IMR-90 (cell line): Measurements from ENCODE around the gene LLPH.

Experiments
- BHLHE40 ChIP-seq: fragments of 150-350 bp; IDR thresholded peaks from 2 replicates; pipeline ENCODE4 v1.6.1; 2016; ENCODE audit warnings: mild to moderate bottlenecking, low read depth, low read length
- CEBPB ChIP-seq: IDR thresholded peaks from 2 replicates; pipeline ENCODE4 v1.6.1; 2012; ENCODE audit warnings: low read depth, low read length, improper control_type of control experiment
- CHD1 ChIP-seq: IDR thresholded peaks from 2 replicates; pipeline ENCODE4 v1.6.1; 2012; ENCODE audit warnings: low read depth, low read length, improper control_type of control experiment
- CTCF ChIP-seq: conservative IDR thresholded peaks from 2 replicates; pipeline ENCODE4 v1.5.1; 2012; ENCODE audit warnings: mild to moderate bottlenecking, low read depth, low read length, improper control_type of control experiment
- ELK1 ChIP-seq: fragments of 150-350 bp; IDR thresholded peaks from 2 replicates; pipeline ENCODE4 v1.6.1; 2016; ENCODE audit warnings: low read depth, mild to moderate bottlenecking, low read length, moderate library complexity, borderline replicate concordance
- FOS ChIP-seq: fragments of 150-350 bp; IDR thresholded peaks from 2 replicates; pipeline ENCODE4 v1.6.1; 2016; ENCODE audit warnings: low read depth, low read length
- MAZ ChIP-seq: IDR thresholded peaks from 2 replicates; pipeline ENCODE4 v1.6.1; 2012; ENCODE audit warnings: low read depth, mild to moderate bottlenecking, low read length, improper control_type of control experiment, moderate library complexity, borderline replicate concordance
- MXI1 ChIP-seq: IDR thresholded peaks from 2 replicates; pipeline ENCODE4 v1.6.1; 2012; ENCODE audit warnings: low read depth, mild to moderate bottlenecking, low read length, moderate library complexity, borderline replicate concordance
- NFE2L2 ChIP-seq: fragments of 150-350 bp; IDR thresholded peaks from 2 replicates; pipeline ENCODE4 v1.6.1; 2016; ENCODE audit warnings: low read depth, mild to moderate bottlenecking, low read length
- POLR2A ChIP-seq: IDR thresholded peaks from 2 replicates; pipeline ENCODE4 v1.6.1; 2012; ENCODE audit warnings: mild to moderate bottlenecking, low read depth, low read length
- RAD21 ChIP-seq: IDR thresholded peaks from 2 replicates; pipeline ENCODE4 v1.6.1; 2012; ENCODE audit warnings: low read length, improper control_type of control experiment
- RCOR1 ChIP-seq: IDR thresholded peaks from 2 replicates; pipeline ENCODE4 v1.6.1; 2012; ENCODE audit warnings: mild to moderate bottlenecking, low read length, improper control_type of control experiment; ENCODE audit not compliant: insufficient replicate concordance
- RFX5 ChIP-seq: IDR thresholded peaks from 2 replicates; pipeline ENCODE4 v1.8.0; 2012; ENCODE audit warnings: low read depth, mild to moderate bottlenecking, low read length, moderate library complexity
- SMC3 ChIP-seq: fragments of 150-350 bp; IDR thresholded peaks from 2 replicates; pipeline ENCODE4 v1.6.1; 2016; ENCODE audit warnings: low read depth, mild to moderate bottlenecking, antibody characterized with exemption, low read length, moderate library complexity

GRCh38 chr12:66083766-66084165 is 46.8 kb downstream of the LLPH start:
- TF ChIP-seq CTCF (no peak), CHD1 (no peak), CEBPB (no peak), FOS (no peak), NFE2L2 (no peak), SMC3 (no peak), RAD21 (no peak), ELK1 (no peak), RFX5 (no peak), POLR2A (no peak), MXI1 (no peak), BHLHE40 (no peak), RCOR1 (no peak), MAZ (no peak)
